Measurements from ENCODE around the gene OR7G2.

DNA sequence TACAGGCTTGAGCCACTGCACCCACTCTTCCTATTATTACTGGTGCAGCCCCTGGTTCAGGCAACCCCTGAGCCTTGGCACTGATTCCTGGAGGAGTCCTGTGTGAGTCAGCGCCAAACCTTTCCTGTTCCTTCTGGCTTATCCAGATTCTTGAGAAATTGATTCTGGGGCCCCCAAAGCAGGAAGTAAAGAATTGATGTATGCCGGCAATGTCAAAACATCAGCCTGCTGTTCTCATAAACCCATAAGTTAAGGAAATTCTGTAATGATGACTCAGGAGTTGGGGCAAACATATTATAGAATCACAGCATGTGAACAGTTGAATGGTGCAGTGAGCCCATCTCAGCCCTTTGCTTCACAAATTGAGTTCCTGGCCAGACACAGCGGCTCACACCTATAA lies 20.9 kb upstream of the OR7G2 start:
- TF ChIP-seq, protein P1, sequence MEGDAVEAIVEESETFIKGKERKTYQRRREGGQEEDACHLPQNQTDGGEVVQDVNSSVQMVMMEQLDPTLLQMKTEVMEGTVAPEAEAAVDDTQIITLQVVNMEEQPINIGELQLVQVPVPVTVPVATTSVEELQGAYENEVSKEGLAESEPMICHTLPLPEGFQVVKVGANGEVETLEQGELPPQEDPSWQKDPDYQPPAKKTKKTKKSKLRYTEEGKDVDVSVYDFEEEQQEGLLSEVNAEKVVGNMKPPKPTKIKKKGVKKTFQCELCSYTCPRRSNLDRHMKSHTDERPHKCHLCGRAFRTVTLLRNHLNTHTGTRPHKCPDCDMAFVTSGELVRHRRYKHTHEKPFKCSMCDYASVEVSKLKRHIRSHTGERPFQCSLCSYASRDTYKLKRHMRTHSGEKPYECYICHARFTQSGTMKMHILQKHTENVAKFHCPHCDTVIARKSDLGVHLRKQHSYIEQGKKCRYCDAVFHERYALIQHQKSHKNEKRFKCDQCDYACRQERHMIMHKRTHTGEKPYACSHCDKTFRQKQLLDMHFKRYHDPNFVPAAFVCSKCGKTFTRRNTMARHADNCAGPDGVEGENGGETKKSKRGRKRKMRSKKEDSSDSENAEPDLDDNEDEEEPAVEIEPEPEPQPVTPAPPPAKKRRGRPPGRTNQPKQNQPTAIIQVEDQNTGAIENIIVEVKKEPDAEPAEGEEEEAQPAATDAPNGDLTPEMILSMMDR (IDR thresholded peaks at IDR 0.05) = no peak
- TF ChIP-seq ZSCAN20 (CRISPR knock-in tag; IDR thresholded peaks at IDR 0.05) (no peak), HDAC2 (IDR thresholded peaks at IDR 0.05) (no peak), POLR2A (IDR thresholded peaks at IDR 0.05; ENCODE audit: low read length) (no peak), MAZ (IDR thresholded peaks at IDR 0.05; ENCODE audit: borderline replicate concordance, low read depth, low read length) (no peak), JUN (IDR thresholded peaks at IDR 0.05) (no peak), FOSL2 (IDR thresholded peaks at IDR 0.05) (no peak), FOSL2 (CRISPR knock-in tag; IDR thresholded peaks at IDR 0.05) (no peak)
